ENCODE data around the gene IL4I1. TPM values are rescaled to one million over a fixed set of nuclear protein-coding genes. Genes with fewer than 3 reads are reported as not detected.

IL4I1 gene
- total and polyA plus RNA-seq, 12 donors: 0.18 to 3.2 (median 1.2) TPM

- intact Hi-C loops (cut with DNase I): no loop called here
- no peak for DNase-seq
These were observed 56.4 kb downstream of the IL4I1 start for GRCh38 chr19:49840321-49840720.

GRCh38 chr19:49839713-49840112 is 57.0 kb downstream of the IL4I1 start:
- H3K4me3 ChIP-seq: no peak overlapping the region
- no peak for DNase-seq
- H3K4me1 ChIP-seq (replicated peaks in 1 of 2): no peaks in the 10 kb centered on the region
- H3K36me3 ChIP-seq (replicated peaks in 1 of 2): peaks cover 0 to 49% of the 10 kb centered on the region in 2 donors
- TF ChIP-seq POLR2A (IDR thresholded peaks at IDR 0.05): no peak
- no peak for TF ChIP-seq CTCF (IDR thresholded peaks at IDR 0.05)
- intact Hi-C loops (cut with DNase I): no loop called here
- no peak overlapping the region for H3K27ac ChIP-seq
- 92 to 94% (median 94%) methylated on average over 11 of the region's 11 CpGs for WGBS, 4 donors
- H3K27me3 ChIP-seq: no peaks in the 10 kb centered on the region
- no peaks in the 10 kb centered on the region for H3K9me3 ChIP-seq (replicated peaks in 1 of 3)

More at GRCh38 chr19:49840321-49840720, 56.4 kb downstream of the IL4I1 start:
- no peak overlapping the region for H3K4me3 ChIP-seq
- TF ChIP-seq POLR2A (IDR thresholded peaks at IDR 0.05): no peak
- TF ChIP-seq CTCF (IDR thresholded peaks at IDR 0.05): no peak
- H3K27me3 ChIP-seq: no peaks in the 10 kb centered on the region
- 90 to 93% (median 91%) methylated on average over 11 of the region's 11 CpGs for WGBS, 4 donors
- no peaks in the 10 kb centered on the region for H3K9me3 ChIP-seq (replicated peaks in 1 of 3)
- H3K4me1 ChIP-seq (replicated peaks in 1 of 2): no peaks in the 10 kb centered on the region
- H3K27ac ChIP-seq: no peak overlapping the region
- peaks cover 0 to 43% of the 10 kb centered on the region in 2 donors for H3K36me3 ChIP-seq (replicated peaks in 1 of 2)

Small RNAs within 50 kb of the gene (microRNA-seq; reads per million reads assigned to microRNA genes)
- gene MIR4749: 1.8 to 8.5 (median 5.7) reads per million in 3 donors
- 0.89 to 2.8 (median 1.9) reads per million in 3 donors for gene MIR4750

Small RNAs within 50 kb of the gene (small RNA-seq; reads per million reads assigned to genes)
- 0 to 0.08 reads per million in 2 donors for gene MIR4749

Other genes with a start within 250 kb of the IL4I1 start
- gene IRF3, start 231.0 kb downstream of the IL4I1 start, total RNA-seq: 100 to 1,000 TPM in 2 of 9 donors, 10 to 100 TPM in 7; 33.7 to 108 (median 64.1) TPM
- 100 to 1,000 TPM in 2 of 3 donors, 10 to 100 TPM in 1; 23.2 to 328 (median 159) TPM for gene IRF3, start 231.0 kb downstream of the IL4I1 start, polyA plus RNA-seq
- 10 to 100 TPM in 4 of 9 donors, 1 to 10 TPM in 5; 3.3 to 16.3 (median 9.7) TPM for gene BCL2L12, start 231.0 kb downstream of the IL4I1 start, total RNA-seq
- gene BCL2L12, start 231.0 kb downstream of the IL4I1 start, polyA plus RNA-seq: 10 to 100 TPM in 2 of 3 donors, 1 to 10 TPM in 1; 3.5 to 15.4 (median 13.9) TPM
- gene PRMT1, start 219.6 kb downstream of the IL4I1 start, total RNA-seq: 100 to 1,000 TPM in 8 of 9 donors, 10 to 100 TPM in 1; 80.4 to 262 (median 160) TPM
- 100 to 1,000 TPM; 158 to 198 (median 179) TPM for gene PRMT1, start 219.6 kb downstream of the IL4I1 start, polyA plus RNA-seq
- gene ADM5, start 207.3 kb downstream of the IL4I1 start, total RNA-seq: 1 to 10 TPM in 1 of 9 donors, under 1 TPM in 8; 0.18 to 1.2 (median 0.55) TPM
- gene ADM5, start 207.3 kb downstream of the IL4I1 start, polyA plus RNA-seq: 1 to 10 TPM in 2 of 3 donors, not detected in 1; 1.9 to 2.0 TPM
- 1 to 10 TPM in 8 of 9 donors, not detected in 1; 2.4 to 9.4 (median 4.6) TPM for gene CPT1C, start 205.8 kb downstream of the IL4I1 start, total RNA-seq
- 10 to 100 TPM in 2 of 3 donors, 1 to 10 TPM in 1; 5.8 to 55.7 (median 14.1) TPM for gene CPT1C, start 205.8 kb downstream of the IL4I1 start, polyA plus RNA-seq
- under 1 TPM in 5 of 9 donors, not detected in 4; 0.11 to 0.47 (median 0.29) TPM for gene TSKS, start 133.6 kb downstream of the IL4I1 start, total RNA-seq
- 1 to 10 TPM in 1 of 3 donors, under 1 TPM in 1, not detected in 1; 0.94 to 1.7 TPM for gene TSKS, start 133.6 kb downstream of the IL4I1 start, polyA plus RNA-seq
- gene AP2A1, start 129.9 kb downstream of the IL4I1 start, total RNA-seq: 100 to 1,000 TPM in 8 of 9 donors, 10 to 100 TPM in 1; 59.8 to 455 (median 262) TPM
- gene AP2A1, start 129.9 kb downstream of the IL4I1 start, polyA plus RNA-seq: 100 to 1,000 TPM in 1 of 3 donors, 10 to 100 TPM in 2; 71.5 to 131 (median 90.3) TPM
- gene FUZ, start 83.6 kb downstream of the IL4I1 start, total RNA-seq: 10 to 100 TPM; 22.0 to 72.5 (median 45.3) TPM
- 10 to 100 TPM in 2 of 3 donors, 1 to 10 TPM in 1; 7.6 to 62.0 (median 47.7) TPM for gene FUZ, start 83.6 kb downstream of the IL4I1 start, polyA plus RNA-seq
- gene MED25, start 78.6 kb downstream of the IL4I1 start, total RNA-seq: 100 to 1,000 TPM in 5 of 9 donors, 10 to 100 TPM in 4; 36.2 to 211 (median 105) TPM
- gene MED25, start 78.6 kb downstream of the IL4I1 start, polyA plus RNA-seq: 100 to 1,000 TPM in 2 of 3 donors, 10 to 100 TPM in 1; 71.2 to 457 (median 299) TPM
- gene PTOV1, start 45.7 kb downstream of the IL4I1 start, total RNA-seq: 100 to 1,000 TPM; 163 to 568 (median 257) TPM
- gene PTOV1, start 45.7 kb downstream of the IL4I1 start, polyA plus RNA-seq: 100 to 1,000 TPM in 2 of 3 donors, 10 to 100 TPM in 1; 78.7 to 620 (median 409) TPM
- 100 to 1,000 TPM in 4 of 9 donors, 10 to 100 TPM in 5; 49.3 to 199 (median 97.7) TPM for gene PNKP, start 29.3 kb downstream of the IL4I1 start, total RNA-seq
- 100 to 1,000 TPM in 2 of 3 donors, 10 to 100 TPM in 1; 40.7 to 344 (median 202) TPM for gene PNKP, start 29.3 kb downstream of the IL4I1 start, polyA plus RNA-seq
- 10 to 100 TPM; 19.8 to 70.3 (median 36.5) TPM for gene AKT1S1, start 19.5 kb downstream of the IL4I1 start, total RNA-seq
- 10 to 100 TPM; 66.0 to 89.6 (median 75.8) TPM for gene AKT1S1, start 19.5 kb downstream of the IL4I1 start, polyA plus RNA-seq
- gene TBC1D17, start 19.2 kb downstream of the IL4I1 start, total RNA-seq: 100 to 1,000 TPM in 1 of 9 donors, 10 to 100 TPM in 7, 1 to 10 TPM in 1; 5.8 to 103 (median 51.3) TPM
- gene TBC1D17, start 19.2 kb downstream of the IL4I1 start, polyA plus RNA-seq: 100 to 1,000 TPM in 2 of 3 donors, 10 to 100 TPM in 1; 22.4 to 198 (median 113) TPM
- gene ATF5, start 32.3 kb upstream of the IL4I1 start, total RNA-seq: 100 to 1,000 TPM in 1 of 9 donors, 10 to 100 TPM in 8; 14.3 to 103 (median 40.3) TPM
- gene ATF5, start 32.3 kb upstream of the IL4I1 start, polyA plus RNA-seq: 100 to 1,000 TPM in 1 of 3 donors, 10 to 100 TPM in 2; 67.3 to 114 (median 95.7) TPM
- 10 to 100 TPM; 29.3 to 71.8 (median 55.9) TPM for gene NUP62, start 32.6 kb upstream of the IL4I1 start, total RNA-seq
- gene NUP62, start 32.6 kb upstream of the IL4I1 start, polyA plus RNA-seq: 10 to 100 TPM; 26.4 to 47.8 (median 31.9) TPM
- gene SIGLEC11, start 64.3 kb upstream of the IL4I1 start, total RNA-seq: 100 to 1,000 TPM in 3 of 9 donors, 10 to 100 TPM in 6; 11.7 to 180 (median 54.0) TPM
- 10 to 100 TPM; 11.2 to 27.6 (median 20.9) TPM for gene SIGLEC11, start 64.3 kb upstream of the IL4I1 start, polyA plus RNA-seq
- 10 to 100 TPM; 28.1 to 60.3 (median 48.1) TPM for gene VRK3, start 128.5 kb upstream of the IL4I1 start, total RNA-seq
- 10 to 100 TPM; 12.1 to 47.2 (median 26.5) TPM for gene VRK3, start 128.5 kb upstream of the IL4I1 start, polyA plus RNA-seq
- 10 to 100 TPM in 2 of 9 donors, 1 to 10 TPM in 7; 6.0 to 10.7 (median 9.1) TPM for gene ZNF473, start 129.1 kb upstream of the IL4I1 start, total RNA-seq
- 10 to 100 TPM in 1 of 3 donors, 1 to 10 TPM in 2; 2.7 to 13.2 (median 3.0) TPM for gene ZNF473, start 129.1 kb upstream of the IL4I1 start, polyA plus RNA-seq

Measured in adrenal gland (tissue), 12 donors.